HPDE6-E6E7 (cell line): Measurements from ENCODE around the gene OPN1MW.
A peak's percentile ranks its signal among the peaks of the same experiment; 100 is the strongest.
"Not testable (repeated sequence)": the region's sequence is repeated elsewhere in the genome, so short reads cannot be mapped to it uniquely, and the experiment has no call there.

Source experiments
- DNase-seq: peaks from one replicate; pipeline ENCODE4 v3.0.0; 2011; ENCODE audit warnings: missing footprints; ENCODE audit errors: extremely low spot score

OPN1MW gene

DNA sequence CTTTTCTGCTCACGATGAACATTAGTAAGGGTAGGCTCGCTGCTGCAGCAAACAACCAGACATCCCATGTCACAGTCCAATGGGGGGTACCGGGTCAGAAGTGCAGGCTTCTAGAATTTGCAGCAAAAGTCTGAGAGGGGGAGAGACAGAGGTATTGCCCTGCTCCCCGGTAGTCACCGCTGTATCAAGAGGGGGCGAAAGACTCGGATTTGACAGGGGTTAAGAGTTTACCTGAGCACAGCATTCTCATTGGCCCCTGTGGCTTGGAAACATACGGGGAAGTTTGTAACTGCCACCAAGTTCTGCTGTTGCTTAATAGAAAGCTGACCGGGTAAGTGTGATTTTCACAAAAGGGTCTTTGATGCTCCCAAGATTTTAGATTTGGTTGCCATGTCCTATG, 28.7 kb downstream of the OPN1MW start:
- not testable (repeated sequence) for DNase-seq

DNA sequence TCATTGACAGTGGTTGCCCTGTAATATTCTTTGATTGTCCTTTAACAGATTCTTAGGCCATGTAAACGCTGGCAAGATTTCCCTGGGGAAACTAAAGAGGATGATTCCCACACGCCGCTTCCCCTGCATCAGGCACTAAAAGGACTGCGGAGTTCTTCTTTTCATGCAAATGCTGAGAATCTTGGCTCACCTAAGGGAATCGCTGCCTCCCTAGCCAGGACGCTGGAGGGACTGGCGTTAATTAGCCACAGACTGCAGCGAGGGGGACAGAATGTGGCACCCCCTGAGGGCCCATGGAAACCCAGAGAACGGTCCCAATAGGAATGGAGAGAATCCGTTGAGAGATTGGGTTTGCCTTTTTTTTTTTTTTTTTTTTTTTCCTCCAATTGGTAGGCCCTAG, 29.1 kb downstream of the OPN1MW start:
- DNase-seq = not testable (repeated sequence)

DNA sequence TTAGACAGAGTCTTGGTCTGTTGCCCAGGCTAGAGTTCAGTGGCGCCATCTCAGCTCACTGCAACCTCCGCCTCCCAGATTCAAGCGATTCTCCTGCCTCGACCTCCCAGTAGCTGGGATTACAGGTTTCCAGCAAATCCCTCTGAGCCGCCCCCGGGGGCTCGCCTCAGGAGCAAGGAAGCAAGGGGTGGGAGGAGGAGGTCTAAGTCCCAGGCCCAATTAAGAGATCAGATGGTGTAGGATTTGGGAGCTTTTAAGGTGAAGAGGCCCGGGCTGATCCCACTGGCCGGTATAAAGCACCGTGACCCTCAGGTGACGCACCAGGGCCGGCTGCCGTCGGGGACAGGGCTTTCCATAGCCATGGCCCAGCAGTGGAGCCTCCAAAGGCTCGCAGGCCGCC, 37.1 kb downstream of the OPN1MW start, which contains the start of gene OPN1MW2:
TSS of gene OPN1MW2 (plus strand) at position 301 of the 400 bp plus-strand sequence. CDS start at position 361, 60 bp downstream.
- DNase-seq = not testable (repeated sequence)

DNA sequence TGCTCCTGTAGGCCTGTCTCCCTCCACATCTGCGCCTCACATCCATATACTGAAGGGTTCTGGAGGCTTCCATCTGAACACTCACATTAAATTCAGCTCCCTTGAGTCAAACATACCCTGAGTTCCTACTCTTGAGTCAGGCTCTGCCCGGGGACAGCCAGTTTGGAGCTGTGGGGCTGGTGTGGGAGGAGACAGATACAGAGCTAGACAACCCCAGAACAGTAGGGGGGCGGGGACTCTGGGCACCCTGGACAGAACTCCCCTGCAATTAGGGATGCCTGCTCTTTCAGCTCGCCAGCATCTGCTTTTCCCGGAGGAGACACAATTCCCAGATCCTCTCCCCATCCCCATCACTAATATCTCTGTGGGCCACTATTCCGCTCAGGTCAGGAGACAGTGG, 42.9 kb downstream of the OPN1MW start:
- DNase-seq = not testable (repeated sequence)

DNA sequence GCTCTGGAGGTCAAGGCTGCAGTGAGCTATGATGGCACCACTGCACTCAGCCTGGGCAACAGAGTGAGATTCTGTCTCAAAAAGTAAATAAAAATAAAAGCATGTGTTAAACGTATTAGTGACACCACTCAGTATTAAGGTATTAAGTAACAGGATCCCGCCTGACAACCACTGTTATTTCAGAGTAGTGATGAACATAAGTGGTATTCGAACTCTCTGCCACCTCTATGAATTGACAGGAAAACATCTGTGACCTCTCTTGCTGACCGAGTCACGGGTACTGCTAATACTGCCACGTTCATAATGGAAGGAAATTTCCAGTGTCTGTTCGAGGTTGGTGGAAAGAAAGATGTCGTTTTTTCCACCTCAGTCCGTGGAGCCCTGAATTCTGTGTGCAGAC, 44.3 kb downstream of the OPN1MW start:
- not testable (repeated sequence) for DNase-seq

DNA sequence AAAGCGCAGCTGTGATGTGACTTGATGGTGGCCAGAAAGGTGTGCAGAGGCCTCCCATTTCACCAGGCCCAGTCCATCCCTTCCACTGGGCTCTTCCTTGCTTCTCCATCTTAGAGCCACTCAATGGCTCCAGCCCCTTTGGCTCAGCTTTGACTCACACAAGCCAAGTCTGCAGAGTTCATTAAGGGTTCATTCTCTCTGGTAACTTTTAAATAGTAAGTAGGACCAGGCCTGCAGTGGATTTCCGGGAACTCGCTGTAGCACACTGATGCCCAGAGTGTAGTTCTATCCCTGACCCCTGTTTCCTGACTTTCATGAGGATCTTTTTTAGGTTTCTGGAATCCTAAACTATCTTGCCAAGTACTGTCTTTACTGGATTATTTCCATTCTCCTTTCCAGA, 49.0 kb downstream of the OPN1MW start:
- not testable (repeated sequence) for DNase-seq

DNA sequence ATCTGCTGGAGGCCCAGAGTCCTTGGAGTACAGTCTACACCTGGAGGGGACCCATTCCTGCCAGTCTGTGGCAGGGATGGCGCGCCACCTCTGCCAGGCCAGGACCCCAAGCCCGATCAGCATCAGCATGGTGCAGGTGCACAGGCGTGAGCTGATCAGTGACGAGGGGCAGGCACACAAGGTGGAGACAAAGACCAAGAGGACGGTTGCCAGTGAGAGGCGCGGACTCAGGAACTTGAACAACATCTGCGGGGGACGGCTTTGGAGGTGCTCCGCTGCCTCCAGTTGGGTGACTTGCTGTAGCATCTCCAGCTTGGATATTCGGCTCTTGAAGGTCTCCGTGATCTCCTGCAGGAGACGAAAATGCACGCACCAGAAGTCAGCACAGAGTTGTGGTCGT, 51.2 kb downstream of the OPN1MW start:
- not testable (repeated sequence) for DNase-seq

DNA sequence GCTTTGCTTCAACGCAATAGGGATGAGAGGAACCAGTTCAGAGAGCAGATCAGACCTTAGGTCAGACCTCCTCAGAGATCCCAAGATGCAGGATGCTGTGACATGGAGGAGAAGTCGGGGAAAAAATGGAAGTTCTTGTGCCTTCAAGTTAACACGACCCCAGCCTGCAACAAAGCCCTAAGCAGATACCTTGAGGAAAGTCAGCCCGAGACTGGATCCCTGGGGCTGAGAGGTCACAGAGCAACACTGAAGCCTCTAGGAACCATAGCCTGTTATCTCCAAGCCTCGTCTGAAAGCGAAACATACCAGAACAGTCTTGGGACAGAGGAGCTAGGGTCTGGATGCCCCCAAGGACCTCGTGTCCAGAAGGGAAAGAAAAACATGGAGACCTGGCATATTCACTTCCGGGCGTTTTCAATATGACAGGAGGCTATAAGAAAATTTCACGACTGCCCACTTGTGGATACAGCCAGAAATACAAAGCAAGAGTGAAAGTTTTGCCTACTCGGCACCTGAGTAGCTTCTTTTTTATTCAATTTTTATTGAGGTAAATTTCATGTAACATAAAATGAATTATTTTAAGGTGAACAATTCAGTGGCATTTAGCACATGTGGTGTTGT, 56.7 kb downstream of the OPN1MW start:
- not testable (repeated sequence) for DNase-seq

DNA sequence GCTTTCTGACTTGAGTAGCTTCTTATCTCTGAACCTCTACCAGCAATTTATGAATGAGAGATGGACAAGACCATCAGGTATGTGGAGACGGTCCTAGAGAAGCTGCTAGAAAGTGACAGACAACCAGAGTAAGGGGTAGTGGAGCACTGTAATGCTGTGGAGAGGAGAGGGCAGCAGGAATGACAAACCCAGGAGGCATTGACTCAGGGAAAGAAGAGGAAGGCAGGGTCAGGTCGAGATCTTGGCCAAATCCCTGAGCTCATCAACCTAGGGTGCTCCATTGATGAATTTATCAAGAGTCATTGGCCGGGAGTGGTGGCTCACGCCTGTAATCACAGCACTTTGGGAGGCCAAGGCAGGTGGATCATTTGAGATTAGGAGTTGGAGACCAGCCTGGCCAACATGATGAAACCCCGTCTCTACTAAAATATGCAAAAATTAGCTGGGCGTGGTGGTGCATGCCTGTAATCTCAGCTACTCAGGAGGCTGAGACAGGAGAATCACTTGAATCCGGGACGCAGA, 57.6 kb downstream of the OPN1MW start:
- peak; percentile 20 for DNase-seq
